Suprapubic skin (tissue), 4 donors: ENCODE measurements around the gene POU5F1. TPM values are rescaled to one million over a fixed set of nuclear protein-coding genes. Genes with fewer than 3 reads are reported as not detected.
"Not testable (repeated sequence)": the region's sequence is repeated elsewhere in the genome, so short reads cannot be mapped to it uniquely, and the experiment has no call there.

Experiments used
- DNase-seq, 2 donors: peaks; one replicate each; pipeline ENCODE4 v3.0.0-alpha.2; 2019; ENCODE audit warnings: low spot score in 2 of 2
- H3K27ac ChIP-seq: fragments of 200-600 bp; sonication (generic); one replicate; pipeline ENCODE4 v1.5.1; 2019
- H3K27me3 ChIP-seq: fragments of 200-600 bp; sonication (generic); one replicate; pipeline ENCODE4 v1.5.1; 2019
- H3K36me3 ChIP-seq: fragments of 200-600 bp; sonication (generic); one replicate; pipeline ENCODE4 v1.5.1; 2019
- H3K4me1 ChIP-seq: fragments of 200-600 bp; sonication (generic); one replicate; pipeline ENCODE4 v1.5.1; 2019
- H3K4me3 ChIP-seq: fragments of 200-600 bp; sonication (generic); one replicate; pipeline ENCODE4 v1.5.1; 2019; ENCODE audit warnings: mild to moderate bottlenecking
- H3K9me3 ChIP-seq: fragments of 200-600 bp; sonication (generic); one replicate; pipeline ENCODE4 v1.5.1; 2019
- EP300 ChIP-seq: sonication (generic); formaldehyde crosslinking; IDR thresholded peaks from one replicate; pipeline ENCODE4 v1.6.1; 2017; ENCODE audit warnings: antibody characterized with exemption
- POLR2A ChIP-seq, 2 donors: fragments of 450-650 bp; IDR thresholded peaks; one replicate each; pipeline ENCODE4 v1.6.1; 2017; ENCODE audit warnings: antibody characterized with exemption in 2 of 2, mild to moderate bottlenecking in 2 of 2, moderate library complexity in 2 of 2
- POLR2AphosphoS5 ChIP-seq, 3 donors: sonication (generic); formaldehyde crosslinking; IDR thresholded peaks; one replicate each; pipeline ENCODE4 v1.6.1; 2017; ENCODE audit warnings: antibody characterized with exemption in 3 of 3
- WGBS: methylation state at CpG from one replicate; pipeline ENCODE4 v1.1.5; 2018; 5-methylcytosine and 5-hydroxymethylcytosine counted together
- total RNA-seq, 4 donors: library from RNA; depleted of rRNA; stranded (reverse); fragments of >200 nt; gene quantifications; one replicate each; pipeline ENCODE4 v1.1.0, GENCODE V29; 2016
- TF ChIP-seq, protein P1 (sequence below), 2 donors: fragments of 200-600 bp in 1 of 2; fragments of 450-650 bp in 1 of 2; sonication (generic) in 1 of 2; IDR thresholded peaks; one replicate each; pipeline ENCODE4 v1.5.1; 2016 to 2019; ENCODE audit warnings: antibody characterized with exemption in 2 of 2, mild to moderate bottlenecking in 1 of 2, moderate library complexity in 1 of 2

POU5F1 gene
- total RNA-seq, 4 donors from 2014 or later: 0.85 to 13.0 (median 7.7) TPM

DNA sequence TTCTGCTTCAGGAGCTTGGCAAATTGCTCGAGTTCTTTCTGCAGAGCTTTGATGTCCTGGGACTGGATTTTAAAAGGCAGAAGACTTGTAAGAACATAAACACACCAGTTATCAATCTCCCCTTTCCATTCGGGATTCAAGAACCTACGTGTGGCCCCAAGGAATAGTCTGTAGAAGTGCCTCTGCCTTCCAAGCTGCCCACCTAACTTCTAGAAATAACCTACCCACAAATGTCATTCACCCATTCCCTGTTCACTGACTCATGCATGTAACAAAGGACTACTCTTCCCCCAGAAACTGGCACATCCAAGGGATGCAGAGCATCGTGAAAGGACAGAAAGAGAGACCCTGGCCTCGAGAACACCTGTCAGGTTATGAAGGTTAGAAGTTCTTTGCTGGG lies 4.5 kb downstream of the POU5F1 start:
- Histone ChIP-seq H3K4me3 (no peak overlapping the region), H3K36me3 (peaks cover 8% of the 10 kb centered on the region), H3K9me3 (no peaks in the 10 kb centered on the region), H3K27me3 (no peaks in the 10 kb centered on the region), H3K27ac (no peak overlapping the region), H3K4me1 (no peaks in the 10 kb centered on the region)
- no peak for DNase-seq
- 71% methylated on average over 5 of the region's 5 CpGs for WGBS
- TF ChIP-seq POLR2A (IDR thresholded peaks at IDR 0.05) (no peak), EP300 (no peak), POLR2AphosphoS5 (IDR thresholded peaks at IDR 0.05) (no peak)
- TF ChIP-seq, protein P1, sequence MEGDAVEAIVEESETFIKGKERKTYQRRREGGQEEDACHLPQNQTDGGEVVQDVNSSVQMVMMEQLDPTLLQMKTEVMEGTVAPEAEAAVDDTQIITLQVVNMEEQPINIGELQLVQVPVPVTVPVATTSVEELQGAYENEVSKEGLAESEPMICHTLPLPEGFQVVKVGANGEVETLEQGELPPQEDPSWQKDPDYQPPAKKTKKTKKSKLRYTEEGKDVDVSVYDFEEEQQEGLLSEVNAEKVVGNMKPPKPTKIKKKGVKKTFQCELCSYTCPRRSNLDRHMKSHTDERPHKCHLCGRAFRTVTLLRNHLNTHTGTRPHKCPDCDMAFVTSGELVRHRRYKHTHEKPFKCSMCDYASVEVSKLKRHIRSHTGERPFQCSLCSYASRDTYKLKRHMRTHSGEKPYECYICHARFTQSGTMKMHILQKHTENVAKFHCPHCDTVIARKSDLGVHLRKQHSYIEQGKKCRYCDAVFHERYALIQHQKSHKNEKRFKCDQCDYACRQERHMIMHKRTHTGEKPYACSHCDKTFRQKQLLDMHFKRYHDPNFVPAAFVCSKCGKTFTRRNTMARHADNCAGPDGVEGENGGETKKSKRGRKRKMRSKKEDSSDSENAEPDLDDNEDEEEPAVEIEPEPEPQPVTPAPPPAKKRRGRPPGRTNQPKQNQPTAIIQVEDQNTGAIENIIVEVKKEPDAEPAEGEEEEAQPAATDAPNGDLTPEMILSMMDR (IDR thresholded peaks at IDR 0.05): no peak

DNA sequence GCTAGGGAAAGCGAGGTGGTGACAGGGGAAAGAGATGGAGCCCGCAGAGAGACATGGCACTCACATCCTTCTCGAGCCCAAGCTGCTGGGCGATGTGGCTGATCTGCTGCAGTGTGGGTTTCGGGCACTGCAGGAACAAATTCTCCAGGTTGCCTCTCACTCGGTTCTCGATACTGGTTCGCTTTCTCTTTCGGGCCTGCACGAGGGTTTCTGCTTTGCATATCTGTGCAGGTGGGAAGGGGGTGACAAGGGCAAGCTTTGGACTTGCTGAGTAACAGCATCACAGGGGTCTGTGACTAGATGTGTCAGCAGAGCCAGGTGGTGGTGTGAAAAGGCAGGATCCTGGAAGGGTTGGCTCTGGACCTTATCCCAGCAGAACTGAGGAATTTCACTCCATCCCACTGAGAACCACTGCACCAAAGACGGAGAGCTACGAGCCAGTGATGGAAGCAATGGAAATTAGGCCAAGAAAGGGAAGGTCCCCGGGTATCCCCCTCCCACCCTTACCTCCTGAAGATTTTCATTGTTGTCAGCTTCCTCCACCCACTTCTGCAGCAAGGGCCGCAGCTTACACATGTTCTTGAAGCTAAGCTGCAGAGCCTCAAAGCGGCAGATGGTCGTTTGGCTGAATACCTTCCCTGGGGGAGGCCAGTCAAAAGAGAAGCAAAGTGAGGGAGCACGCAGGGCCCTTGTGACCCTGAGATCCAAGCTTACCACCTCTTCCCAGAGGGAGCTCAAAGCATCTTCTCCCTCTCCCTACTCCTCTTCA lies 5.2 kb downstream of the POU5F1 start:
- WGBS: 84% methylated on average over 17 of the region's 17 CpGs
- not testable (repeated sequence) for H3K27ac ChIP-seq, H3K4me1 ChIP-seq, H3K27me3 ChIP-seq, H3K4me3 ChIP-seq, H3K9me3 ChIP-seq, H3K36me3 ChIP-seq, DNase-seq

DNA sequence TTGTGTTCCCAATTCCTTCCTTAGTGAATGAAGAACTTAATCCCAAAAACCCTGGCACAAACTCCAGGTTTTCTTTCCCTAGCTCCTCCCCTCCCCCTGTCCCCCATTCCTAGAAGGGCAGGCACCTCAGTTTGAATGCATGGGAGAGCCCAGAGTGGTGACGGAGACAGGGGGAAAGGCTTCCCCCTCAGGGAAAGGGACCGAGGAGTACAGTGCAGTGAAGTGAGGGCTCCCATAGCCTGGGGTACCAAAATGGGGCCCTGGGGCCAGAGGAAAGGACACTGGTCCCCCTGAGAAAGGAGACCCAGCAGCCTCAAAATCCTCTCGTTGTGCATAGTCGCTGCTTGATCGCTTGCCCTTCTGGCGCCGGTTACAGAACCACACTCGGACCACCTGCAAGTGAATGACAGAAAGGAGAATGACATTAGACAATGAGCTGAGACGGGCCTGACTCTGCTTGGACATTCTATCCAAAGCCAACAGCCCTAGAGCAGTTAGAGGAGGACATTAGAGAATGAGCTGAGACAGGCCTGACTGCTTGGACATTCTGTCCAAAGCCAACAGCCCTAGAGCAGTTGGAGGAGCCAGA lies 5.9 kb downstream of the POU5F1 start:
- H3K4me1 ChIP-seq, DNase-seq, H3K4me3 ChIP-seq, H3K27ac ChIP-seq, H3K36me3 ChIP-seq, H3K9me3 ChIP-seq, H3K27me3 ChIP-seq: not testable (repeated sequence)
- WGBS: 94% methylated on average over 7 of the region's 9 CpGs

DNA sequence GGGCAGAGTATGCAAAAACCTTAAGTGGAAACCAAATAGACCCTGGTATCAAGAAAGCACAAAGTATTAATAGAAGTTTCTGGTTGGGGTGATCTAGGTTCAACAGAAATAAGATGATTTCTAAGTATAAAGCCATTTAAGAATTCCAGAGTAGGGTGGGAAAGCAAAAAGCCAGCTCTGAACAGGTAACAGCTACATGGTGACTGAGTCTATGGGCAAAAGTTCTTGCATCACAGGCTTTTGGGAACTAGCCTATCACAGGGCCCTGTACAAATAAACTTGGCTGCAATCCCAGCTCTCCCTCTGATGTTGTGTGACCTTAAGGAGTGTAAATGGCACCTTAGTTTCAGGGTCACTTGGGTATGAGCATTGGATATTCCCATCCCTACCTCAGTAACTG lies 6.6 kb downstream of the POU5F1 start:
- H3K4me1 ChIP-seq: peaks cover 11% of the 10 kb centered on the region
- peaks cover 8% of the 10 kb centered on the region for H3K36me3 ChIP-seq
- H3K27me3 ChIP-seq: no peaks in the 10 kb centered on the region
- H3K9me3 ChIP-seq: no peaks in the 10 kb centered on the region
- H3K27ac ChIP-seq: no peak overlapping the region
- H3K4me3 ChIP-seq: no peak overlapping the region
- TF ChIP-seq, protein P1 (IDR thresholded peaks at IDR 0.05): no peak
- TF ChIP-seq EP300: no peak
- TF ChIP-seq POLR2AphosphoS5 (IDR thresholded peaks at IDR 0.05): no peak
- TF ChIP-seq POLR2A (IDR thresholded peaks at IDR 0.05): no peak
- no peak for DNase-seq

DNA sequence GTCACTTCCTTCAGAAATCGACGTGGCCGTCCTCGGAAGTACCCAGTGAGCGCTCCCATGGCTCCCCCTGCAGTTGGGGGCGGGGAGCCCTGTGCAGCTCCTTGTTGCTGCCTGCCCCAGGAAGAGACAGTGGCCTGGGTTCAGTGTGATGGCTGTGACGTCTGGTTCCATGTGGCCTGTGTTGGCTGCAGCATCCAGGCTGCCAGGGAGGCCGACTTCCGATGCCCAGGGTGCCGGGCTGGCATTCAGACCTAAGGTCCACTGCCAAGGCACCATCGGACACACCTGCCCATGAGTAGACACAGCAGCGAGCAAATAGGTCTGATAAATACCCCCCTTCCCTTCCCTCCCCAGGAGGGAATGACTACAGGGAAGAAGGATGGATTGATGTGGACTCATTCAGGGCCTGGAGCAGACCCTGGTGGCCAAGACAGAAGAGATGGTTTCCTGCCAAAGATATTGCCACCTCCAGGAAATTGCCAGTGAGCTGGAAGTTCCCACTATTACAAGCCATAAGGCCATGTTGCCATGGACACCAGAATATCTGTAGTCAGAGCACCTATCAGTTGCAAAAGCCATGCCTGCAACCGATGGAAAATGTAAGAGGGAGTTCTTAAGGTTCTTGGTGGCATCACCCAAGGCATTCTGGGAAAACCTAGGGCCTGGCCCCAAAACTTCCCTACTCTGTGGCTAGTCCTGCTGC lies 7.9 kb downstream of the POU5F1 start:
- peaks cover 8% of the 10 kb centered on the region for H3K36me3 ChIP-seq
- TF ChIP-seq, protein P1 (IDR thresholded peaks at IDR 0.05): no peak
- TF ChIP-seq POLR2AphosphoS5 (IDR thresholded peaks at IDR 0.05) (no peak), POLR2A (IDR thresholded peaks at IDR 0.05) (no peak), EP300 (no peak)
- no peak overlapping the region for H3K27ac ChIP-seq
- no peak for DNase-seq
- H3K9me3 ChIP-seq: no peaks in the 10 kb centered on the region
- 85% methylated on average over 9 of the region's 13 CpGs for WGBS
- H3K4me3 ChIP-seq: no peak overlapping the region
- no peaks in the 10 kb centered on the region for H3K27me3 ChIP-seq
- peaks cover 15% of the 10 kb centered on the region for H3K4me1 ChIP-seq
